HTERT RPE-1 (cell line): ENCODE results near the gene RAF1.
"Not testable (repeated sequence)": the region's sequence is repeated elsewhere in the genome, so short reads cannot be mapped to it uniquely, and the experiment has no call there.

Experiments
- in situ Hi-C: fragments of 300-500 bp; cut with MboI; formaldehyde crosslinking; loops from 4 replicates; pipeline ENCODE4 v1.14.3; 2020; ENCODE audit warnings: low sequenced_read_pairs

Gene RAF1

GRCh38 chr3:12643010-12643380 is 20.9 kb downstream of the RAF1 start:
- in situ Hi-C loops = no loop called here

GRCh38 chr3:12640853-12641252 is 23.1 kb downstream of the RAF1 start:
- in situ Hi-C loops = not testable (repeated sequence)

DNA sequence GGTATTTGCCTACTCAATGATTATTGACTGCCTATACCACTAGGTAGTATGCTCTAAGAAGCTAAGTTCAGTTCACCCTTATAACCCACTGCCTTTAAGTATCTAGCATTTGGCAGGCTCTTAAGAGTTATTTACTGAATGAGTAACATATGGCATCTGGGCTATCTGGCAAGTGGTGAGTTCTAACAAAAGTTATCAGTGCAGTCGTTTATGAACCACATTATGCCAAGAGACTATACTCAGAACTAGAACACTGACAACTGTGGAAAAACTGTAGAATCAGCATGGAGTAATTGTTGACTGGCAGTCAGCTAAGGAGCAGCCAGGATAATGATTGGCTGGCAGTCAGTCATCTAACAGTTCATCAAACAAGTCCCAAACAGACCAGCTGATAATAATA is 25.8 kb downstream of the RAF1 start:
- in situ Hi-C loops = no loop called here

- in situ Hi-C loops = no loop called here
Measured at GRCh38 chr3:12633108-12633507, 30.8 kb downstream of the RAF1 start.

DNA sequence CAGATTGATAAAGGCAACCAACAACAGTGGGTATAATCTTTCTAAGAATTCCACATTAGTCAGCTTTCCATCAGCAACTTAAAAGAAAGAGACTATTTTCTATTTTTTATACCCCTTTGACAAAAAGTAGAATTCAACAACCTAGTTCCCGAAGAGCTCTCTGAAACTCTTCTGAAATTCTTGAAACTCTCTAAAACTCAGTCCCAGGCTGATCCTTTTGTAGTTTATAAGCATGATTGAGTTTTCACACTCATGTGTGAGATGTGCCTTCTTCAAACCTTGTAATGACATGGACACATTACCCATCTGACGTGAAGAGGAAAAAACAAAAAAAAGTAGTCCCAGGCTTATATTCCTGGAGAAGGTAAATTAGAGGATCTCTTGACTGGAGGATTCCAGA is 31.4 kb downstream of the RAF1 start:
- in situ Hi-C loops = no loop called here

DNA sequence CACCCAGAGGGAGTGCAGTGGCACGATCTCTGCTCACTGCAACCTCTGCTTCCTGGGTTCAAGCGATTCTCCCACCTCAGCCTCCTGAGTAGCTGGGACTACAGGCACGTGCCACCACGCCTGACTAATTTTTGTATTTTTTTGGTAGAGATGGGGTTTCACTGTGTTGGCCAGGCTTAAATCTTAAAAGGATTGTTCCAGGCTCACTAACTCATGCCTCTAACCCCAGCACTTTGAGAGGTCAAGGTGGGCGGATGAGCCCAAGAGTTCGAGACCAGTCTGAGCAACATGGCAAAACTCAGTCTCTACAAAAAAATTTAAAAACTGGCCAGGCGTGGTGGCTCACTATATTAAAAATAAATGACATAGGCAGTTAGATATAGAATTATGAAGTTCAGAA is 33.1 kb downstream of the RAF1 start:
- in situ Hi-C loops = not testable (repeated sequence)

DNA sequence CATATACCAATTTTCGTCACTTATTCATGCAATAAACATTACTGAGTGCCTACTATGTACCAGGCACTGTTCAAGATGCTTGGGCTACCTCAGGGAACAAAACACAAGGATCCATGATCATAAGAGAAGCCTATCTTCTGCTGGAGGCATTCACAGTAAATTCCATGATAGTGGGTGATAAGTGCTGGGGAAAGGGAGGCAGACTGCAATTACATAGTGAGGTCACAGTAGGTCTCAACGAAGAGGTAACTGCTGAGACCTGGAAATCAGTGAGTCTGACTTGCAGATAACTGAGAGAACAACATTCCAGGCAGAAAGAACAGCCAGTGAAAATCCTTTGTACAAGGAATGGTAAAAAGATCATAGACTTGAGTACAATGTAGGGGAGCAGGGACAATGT is 33.6 kb downstream of the RAF1 start:
- in situ Hi-C loops = no loop called here

- in situ Hi-C loops = no loop called here
Measured at GRCh38 chr3:12629560-12629959, 34.4 kb downstream of the RAF1 start.

DNA sequence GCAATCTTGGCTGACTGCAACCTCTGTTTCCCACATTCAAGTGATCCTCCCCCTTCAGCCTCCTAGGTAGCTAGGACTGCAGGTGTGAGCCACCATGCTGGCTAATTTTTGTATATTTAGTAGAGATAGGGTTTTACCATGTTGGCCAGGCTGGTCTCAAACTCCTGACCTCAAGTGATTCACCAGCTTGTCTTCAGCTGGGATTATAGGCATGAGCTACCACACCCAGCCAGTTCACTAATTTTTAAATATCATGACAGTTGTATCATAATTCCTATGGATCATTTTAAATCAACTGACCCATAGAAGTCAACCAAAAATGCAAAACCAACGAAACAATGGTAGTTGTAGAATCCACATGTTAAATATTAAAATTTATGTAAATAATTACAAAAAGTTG is 35.1 kb downstream of the RAF1 start:
- in situ Hi-C loops = no loop called here

- in situ Hi-C loops = no loop called here
Measured at GRCh38 chr3:12627370-12627769, 36.5 kb downstream of the RAF1 start.

- in situ Hi-C loops = not testable (repeated sequence)
Measured at GRCh38 chr3:12624964-12625363, 39.0 kb downstream of the RAF1 start.

DNA sequence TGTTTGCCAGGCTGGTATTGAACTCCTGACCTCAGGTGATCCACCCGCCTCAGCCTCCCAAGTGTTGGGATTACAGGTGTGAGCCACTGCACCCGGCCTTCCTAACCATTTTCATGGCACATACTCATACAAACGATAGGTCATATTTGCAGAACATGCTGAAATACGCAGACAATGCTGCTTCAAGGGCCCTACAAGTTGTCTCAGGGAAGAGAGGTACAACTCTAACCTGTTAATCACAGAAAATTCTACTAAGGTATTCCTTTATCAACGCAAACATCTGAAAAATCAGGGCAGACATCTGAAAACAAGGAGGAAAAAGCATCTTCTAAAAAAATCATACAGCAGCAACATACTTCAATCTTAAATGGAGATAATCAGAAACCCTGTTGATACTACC is 39.9 kb downstream of the RAF1 start:
- in situ Hi-C loops = no loop called here

- in situ Hi-C loops = no loop called here
Measured at GRCh38 chr3:12622335-12622734, 41.6 kb downstream of the RAF1 start.

- in situ Hi-C loops = no loop called here
Measured at GRCh38 chr3:12620729-12621128, 43.2 kb downstream of the RAF1 start.

DNA sequence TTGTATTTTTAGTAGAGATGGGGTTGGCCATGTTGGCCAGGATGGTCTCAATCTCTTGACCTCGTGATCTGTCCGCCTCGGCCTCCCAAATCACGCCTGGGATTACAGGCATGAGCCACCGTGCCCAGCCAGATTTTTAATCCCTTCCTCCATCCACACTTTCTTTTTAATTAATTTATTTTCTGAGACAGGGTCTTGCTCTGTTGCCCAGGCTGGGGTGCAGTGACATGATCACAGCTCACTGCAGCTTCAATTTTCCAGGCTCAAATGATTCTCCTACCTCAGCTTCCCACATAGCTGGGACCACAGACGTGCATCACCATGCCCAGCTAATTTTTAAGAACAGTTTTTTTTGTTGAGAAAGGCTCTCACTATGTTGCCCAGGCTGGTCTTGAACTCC is 43.6 kb downstream of the RAF1 start:
- in situ Hi-C loops = no loop called here

- in situ Hi-C loops = no loop called here
Measured at GRCh38 chr3:12618426-12618825, 45.5 kb downstream of the RAF1 start.

DNA sequence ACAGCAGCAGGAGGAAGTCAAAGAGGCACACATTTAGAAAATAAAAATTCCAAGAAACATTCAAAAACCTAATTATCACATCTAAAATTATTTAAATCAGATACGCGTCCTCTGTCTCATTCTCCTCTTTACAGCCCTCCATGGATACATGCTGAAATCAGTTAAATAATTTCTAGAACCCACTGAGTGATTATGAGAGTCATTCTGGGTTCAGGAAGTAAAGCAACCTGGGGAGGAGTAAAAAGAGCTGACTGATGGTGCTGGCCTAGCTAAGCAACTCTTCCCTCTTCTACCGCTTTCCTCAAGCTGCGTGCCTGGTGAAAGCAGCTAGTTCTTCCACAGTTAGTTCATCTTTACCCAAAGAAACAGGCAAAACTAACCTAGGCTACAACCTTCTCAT is 48.7 kb downstream of the RAF1 start:
- in situ Hi-C loops = no loop called here

DNA sequence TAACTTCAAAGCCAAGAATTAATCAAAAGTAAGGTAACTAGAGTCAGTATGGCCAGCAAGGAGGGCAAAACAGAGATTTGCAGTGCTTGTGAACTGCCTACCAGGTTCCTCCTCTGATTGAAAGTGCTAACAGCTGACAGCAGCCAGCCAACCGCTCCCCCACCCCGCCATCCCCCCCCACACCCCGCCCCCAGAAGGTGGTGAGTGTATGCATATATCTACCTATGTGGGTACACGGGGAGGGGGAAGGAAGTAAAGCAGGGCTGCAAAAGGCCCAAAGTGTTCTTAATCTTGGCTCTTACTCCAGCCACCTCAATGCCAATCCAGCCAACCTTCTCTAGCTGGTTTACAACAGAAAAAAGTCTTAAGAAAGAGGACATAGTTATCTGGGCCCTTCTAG is 50.7 kb downstream of the RAF1 start:
- in situ Hi-C loops = no loop called here

DNA sequence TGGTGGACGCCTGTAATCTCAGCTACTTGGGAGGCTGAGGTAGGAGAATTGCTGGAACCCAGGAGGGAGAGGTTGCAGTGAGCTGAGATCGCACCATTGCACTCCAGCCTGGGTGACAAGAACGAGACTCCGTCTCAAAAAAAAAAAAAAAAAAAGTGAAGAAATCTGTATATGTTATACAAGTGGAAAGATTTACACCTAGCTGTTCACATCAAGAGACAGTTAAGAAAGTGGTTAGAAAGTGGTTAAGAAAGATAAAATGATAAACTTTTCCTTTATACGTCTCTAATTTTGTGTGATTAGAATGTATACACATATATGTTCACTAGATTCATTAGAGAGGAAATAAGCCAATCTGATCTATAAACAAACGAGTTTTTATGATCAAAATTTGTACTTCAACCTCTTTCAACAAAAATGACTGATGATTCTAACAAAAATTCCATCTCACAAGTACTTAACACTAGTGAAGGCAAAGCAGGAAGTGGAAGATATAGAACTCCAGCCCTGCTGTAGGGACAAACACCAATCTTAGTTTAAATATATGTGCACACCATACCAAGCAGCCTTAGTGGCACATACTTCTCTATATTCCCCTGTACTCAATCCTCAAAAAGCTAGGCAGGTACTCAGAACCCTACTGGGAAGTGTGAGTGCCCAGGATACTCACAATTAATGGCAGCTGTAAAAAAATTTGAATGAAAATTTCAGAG is 51.2 kb downstream of the RAF1 start:
- in situ Hi-C loops = no loop called here

GRCh38 chr3:12611117-12611516 is 52.8 kb downstream of the RAF1 start:
- in situ Hi-C loops = no loop called here

DNA sequence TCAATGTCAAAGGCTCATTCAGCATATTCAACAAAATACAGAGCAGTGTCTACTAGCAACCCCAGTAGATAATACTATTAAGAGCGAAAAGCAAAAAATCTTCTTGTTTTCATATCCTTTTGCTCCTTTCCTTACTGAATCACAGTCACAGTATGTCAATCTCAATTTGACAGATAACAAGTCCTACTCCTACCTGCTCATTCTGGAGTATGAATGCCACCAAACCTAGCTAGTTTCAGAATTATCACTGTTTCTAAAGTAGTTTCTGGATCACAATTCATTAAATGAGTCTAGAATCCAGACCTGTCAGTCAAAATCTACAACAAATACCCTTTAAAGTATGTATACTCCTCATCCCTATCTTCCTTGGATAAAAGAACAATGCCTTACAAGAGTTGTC is 55.5 kb downstream of the RAF1 start:
- in situ Hi-C loops = no loop called here

DNA sequence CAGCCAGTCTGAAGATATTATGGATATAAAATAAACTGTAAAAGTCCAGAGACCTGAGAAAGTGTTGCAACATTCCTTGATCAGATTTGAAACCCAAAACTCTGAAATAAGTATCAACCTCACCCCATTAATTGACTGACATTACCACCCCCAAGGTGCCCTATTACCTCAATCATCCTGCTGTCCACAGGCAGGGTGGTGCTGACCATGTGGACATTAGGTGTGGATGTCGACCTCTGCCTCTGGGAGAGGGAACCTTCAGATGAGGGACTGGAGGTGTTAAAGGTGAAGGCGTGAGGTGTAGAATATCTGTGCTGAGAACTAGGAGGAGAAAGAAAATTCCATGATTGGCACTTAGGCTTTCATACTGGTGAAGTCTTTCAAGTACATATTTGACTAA is 59.9 kb downstream of the RAF1 start:
- in situ Hi-C loops = no loop called here

GRCh38 chr3:12601072-12601471 is 62.8 kb downstream of the RAF1 start:
- in situ Hi-C loops = no loop called here
